Germinal center (tissue), 1 donor: ENCODE data around the gene MLX.
"Not testable (repeated sequence)": the region's sequence is repeated elsewhere in the genome, so short reads cannot be mapped to it uniquely, and the experiment has no call there.

Source experiments
- DNase-seq: peaks from one replicate; pipeline ENCODE4 v3.0.0; 2012; ENCODE audit warnings: mixed read lengths, low spot score

Gene MLX

GRCh38 chr17:42555122-42555622 lies 11.7 kb upstream of the MLX start:
- no peak for DNase-seq

- not testable (repeated sequence) for DNase-seq
These were observed 10.8 kb upstream of the MLX start for GRCh38 chr17:42555961-42556617.

GRCh38 chr17:42559075-42559474 lies 7.8 kb upstream of the MLX start:
- DNase-seq, result no peak

GRCh38 chr17:42560246-42560645 lies 6.7 kb upstream of the MLX start:
- no peak for DNase-seq

- peak; percentile 91 for DNase-seq
These were observed 5.0 kb upstream of the MLX start, which contains the start of gene COASY for GRCh38 chr17:42561897-42562387. COASY (plus strand) TSS chr17:42562148; CDS start chr17:42562623, 475 bp downstream.

GRCh38 chr17:42562388-42563142 lies 4.3 kb upstream of the MLX start:
- DNase-seq, result peak; percentile 28

GRCh38 chr17:42563143-42563509 lies 3.8 kb upstream of the MLX start:
- no peak for DNase-seq

- DNase-seq, result no peak
These were observed 3.4 kb upstream of the MLX start for GRCh38 chr17:42563543-42563942.

GRCh38 chr17:42563950-42564349 lies 3.0 kb upstream of the MLX start:
- no peak for DNase-seq

- DNase-seq, result no peak
These were observed 1.9 kb upstream of the MLX start for GRCh38 chr17:42564815-42565522.

GRCh38 chr17:42565523-42566214 lies 1.2 kb upstream of the MLX start:
- DNase-seq, result no peak

- no peak for DNase-seq
These were observed 551 bp upstream of the MLX start for GRCh38 chr17:42566215-42566882.

GRCh38 chr17:42568341-42569111 lies 1.6 kb downstream of the MLX start:
- DNase-seq, result no peak

- DNase-seq, result no peak
These were observed 4.7 kb downstream of the MLX start for GRCh38 chr17:42571435-42572225.

GRCh38 chr17:42573095-42573494 lies 6.2 kb downstream of the MLX start:
- no peak for DNase-seq

- DNase-seq, result no peak
These were observed 7.6 kb downstream of the MLX start for GRCh38 chr17:42574463-42574862.

- no peak for DNase-seq
These were observed 10.2 kb downstream of the MLX start for GRCh38 chr17:42577140-42577531.

- peak; percentile 97 for DNase-seq
These were observed 10.8 kb downstream of the MLX start, which contains the start of gene PSMC3IP for GRCh38 chr17:42577532-42578281. PSMC3IP (minus strand) TSS chr17:42577729; CDS start chr17:42577686, 43 bp downstream.

- DNase-seq, result peak; percentile 86
These were observed 11.5 kb downstream of the MLX start for GRCh38 chr17:42578282-42578869.
